ENCODE results near the gene DHRS3. TPM values are rescaled to one million over a fixed set of nuclear protein-coding genes. Genes with fewer than 3 reads are reported as not detected.

Gene DHRS3
- total and polyA plus RNA-seq, 2 donors, result 20.5 to 56.8 TPM

GRCh38 chr1:12537906-12538461 is 80.0 kb downstream of the DHRS3 start:
- Histone ChIP-seq H3K27ac (ENCODE audit: low read depth in 1 of 2, low read length in 1 of 2) (no peak overlapping the region), H3K4me3 (ENCODE audit: low read length in 2 of 2) (no peak overlapping the region), H3K27me3 (ENCODE audit: control insufficient read depth in 2 of 2, insufficient read depth in 1 of 2, low read length in 1 of 2) (peaks cover 0 to 22% of the 10 kb centered on the region in 2 donors), H3K4me1 (ENCODE audit: control insufficient read depth in 2 of 2, insufficient read depth in 2 of 2, low read length in 2 of 2) (no peaks in the 10 kb centered on the region), H3K9me3 (ENCODE audit: control insufficient read depth in 2 of 2, insufficient read depth in 1 of 2, low read length in 1 of 2) (peaks cover 0 to 6% of the 10 kb centered on the region in 2 donors), H3K36me3 (ENCODE audit: control insufficient read depth in 2 of 2, insufficient read depth in 2 of 2, low read length in 1 of 2) (no peaks in the 10 kb centered on the region)
- WGBS, result 97% methylated on average over 3 of the region's 3 CpGs
- DNase-seq (ENCODE audit: low read depth in 6 of 9, low spot score in 9 of 9), result no peak

- peaks cover 0 to 22% of the 10 kb centered on the region in 2 donors for H3K27me3 ChIP-seq (ENCODE audit: control insufficient read depth in 2 of 2, insufficient read depth in 1 of 2, low read length in 1 of 2)
Observed at GRCh38 chr1:12537294-12537693, 80.7 kb downstream of the DHRS3 start.

GRCh38 chr1:12536023-12536639 is 81.9 kb downstream of the DHRS3 start:
- Histone ChIP-seq H3K9me3 (ENCODE audit: control insufficient read depth in 2 of 2, insufficient read depth in 1 of 2, low read length in 1 of 2) (peaks cover 0 to 6% of the 10 kb centered on the region in 2 donors), H3K27ac (ENCODE audit: low read depth in 1 of 2, low read length in 1 of 2) (no peak overlapping the region), H3K4me1 (ENCODE audit: control insufficient read depth in 2 of 2, insufficient read depth in 2 of 2, low read length in 2 of 2) (no peaks in the 10 kb centered on the region), H3K27me3 (ENCODE audit: control insufficient read depth in 2 of 2, insufficient read depth in 1 of 2, low read length in 1 of 2) (peaks cover 0 to 17% of the 10 kb centered on the region in 2 donors), H3K4me3 (ENCODE audit: low read length in 2 of 2) (no peak overlapping the region), H3K36me3 (ENCODE audit: control insufficient read depth in 2 of 2, insufficient read depth in 2 of 2, low read length in 1 of 2) (no peaks in the 10 kb centered on the region)
- 87% methylated on average over 1 of the region's 1 CpG for WGBS
- no peak for DNase-seq (ENCODE audit: low read depth in 6 of 9, low spot score in 9 of 9)

More at GRCh38 chr1:12537294-12537693, 80.7 kb downstream of the DHRS3 start:
- DNase-seq (ENCODE audit: low read depth in 6 of 9, low spot score in 9 of 9), result no peak
- H3K4me1 ChIP-seq (ENCODE audit: control insufficient read depth in 2 of 2, insufficient read depth in 2 of 2, low read length in 2 of 2), result no peaks in the 10 kb centered on the region
- H3K4me3 ChIP-seq (ENCODE audit: low read length in 2 of 2), result no peak overlapping the region
- H3K36me3 ChIP-seq (ENCODE audit: control insufficient read depth in 2 of 2, insufficient read depth in 2 of 2, low read length in 1 of 2), result no peaks in the 10 kb centered on the region
- WGBS, result 99% methylated on average over 4 of the region's 4 CpGs
- no peak overlapping the region for H3K27ac ChIP-seq (ENCODE audit: low read depth in 1 of 2, low read length in 1 of 2)
- H3K9me3 ChIP-seq (ENCODE audit: control insufficient read depth in 2 of 2, insufficient read depth in 1 of 2, low read length in 1 of 2), result peaks cover 0 to 6% of the 10 kb centered on the region in 2 donors

DNA sequence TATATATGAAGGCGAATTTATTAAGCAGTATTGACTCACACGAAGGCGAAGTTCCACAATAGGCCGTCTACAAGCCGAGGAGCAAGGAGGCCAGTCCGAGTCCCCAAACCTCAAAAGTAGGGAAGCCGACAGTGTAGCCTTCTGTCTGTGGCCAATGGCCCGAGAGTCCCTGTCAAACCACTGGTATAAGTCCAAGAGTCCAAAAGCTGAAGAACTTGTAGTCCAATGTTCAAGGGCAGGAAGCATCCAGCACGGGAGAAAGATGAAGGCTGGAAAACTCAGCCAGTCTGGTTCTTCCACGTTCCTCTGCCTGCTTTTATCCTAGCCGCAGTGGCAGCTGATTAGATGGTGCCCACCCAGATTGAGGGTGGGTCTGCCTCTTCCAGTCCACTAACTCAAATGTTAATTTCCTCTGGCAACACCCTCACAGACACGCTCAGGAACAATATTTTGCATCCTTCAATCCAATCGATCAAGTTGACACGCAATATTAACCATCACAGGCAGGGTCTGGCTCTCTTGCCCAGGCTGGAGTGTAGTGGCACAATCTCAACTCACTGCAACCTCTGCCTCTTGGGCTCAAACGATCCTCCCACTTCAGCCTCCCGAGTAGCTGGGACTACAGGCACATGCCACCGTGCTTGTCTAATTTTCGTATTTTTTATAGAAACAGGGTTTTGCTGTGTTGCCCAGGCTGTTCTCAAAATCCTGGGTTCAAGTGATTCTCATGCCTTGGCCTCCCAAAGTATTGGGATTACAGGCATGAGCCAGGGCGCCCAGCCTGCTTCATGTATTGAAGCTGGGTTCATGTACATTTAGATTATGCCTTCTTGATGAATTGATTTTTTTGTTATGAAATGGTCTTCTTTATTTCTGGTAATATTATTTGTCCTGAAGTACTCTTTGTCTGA is 85.3 kb downstream of the DHRS3 start:
- H3K36me3 ChIP-seq (ENCODE audit: control insufficient read depth in 2 of 2, insufficient read depth in 2 of 2, low read length in 1 of 2), result no peaks in the 10 kb centered on the region
- H3K4me3 ChIP-seq (ENCODE audit: low read length in 2 of 2), result no peak overlapping the region
- peaks cover 0 to 3% of the 10 kb centered on the region in 2 donors for H3K9me3 ChIP-seq (ENCODE audit: control insufficient read depth in 2 of 2, insufficient read depth in 1 of 2, low read length in 1 of 2)
- no peaks in the 10 kb centered on the region for H3K4me1 ChIP-seq (ENCODE audit: control insufficient read depth in 2 of 2, insufficient read depth in 2 of 2, low read length in 2 of 2)
- DNase-seq (ENCODE audit: low read depth in 6 of 9, low spot score in 9 of 9), result no peak
- peak overlapping the region in 1 of 2 donors; percentile 27 for H3K27ac ChIP-seq (ENCODE audit: low read depth in 1 of 2, low read length in 1 of 2)
- 98% methylated on average over 19 of the region's 19 CpGs for WGBS
- no peaks in the 10 kb centered on the region for H3K27me3 ChIP-seq (ENCODE audit: control insufficient read depth in 2 of 2, insufficient read depth in 1 of 2, low read length in 1 of 2)

DNA sequence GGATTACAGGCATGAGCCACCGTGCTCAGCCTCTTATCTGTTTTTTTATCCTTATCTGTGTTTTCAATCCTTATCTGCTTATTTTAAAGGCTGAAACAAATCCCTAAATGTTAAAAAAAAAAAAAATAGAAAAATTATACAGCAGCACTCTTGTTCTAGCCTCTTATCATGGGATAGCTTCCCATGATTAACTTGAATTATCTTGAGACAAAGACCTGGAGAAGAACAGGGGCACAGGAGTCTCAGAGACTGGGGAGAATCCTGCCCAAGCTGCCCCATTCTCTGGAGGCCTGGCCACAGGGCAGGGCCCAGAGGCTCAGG is 86.9 kb downstream of the DHRS3 start:
- Histone ChIP-seq H3K4me1 (ENCODE audit: control insufficient read depth in 2 of 2, insufficient read depth in 2 of 2, low read length in 2 of 2) (no peaks in the 10 kb centered on the region), H3K4me3 (ENCODE audit: low read length in 2 of 2) (no peak overlapping the region), H3K27ac (ENCODE audit: low read depth in 1 of 2, low read length in 1 of 2) (no peak overlapping the region), H3K9me3 (ENCODE audit: control insufficient read depth in 2 of 2, insufficient read depth in 1 of 2, low read length in 1 of 2) (peaks cover 0 to 3% of the 10 kb centered on the region in 2 donors), H3K27me3 (ENCODE audit: control insufficient read depth in 2 of 2, insufficient read depth in 1 of 2, low read length in 1 of 2) (no peaks in the 10 kb centered on the region), H3K36me3 (ENCODE audit: control insufficient read depth in 2 of 2, insufficient read depth in 2 of 2, low read length in 1 of 2) (no peaks in the 10 kb centered on the region)
- no peak for DNase-seq (ENCODE audit: low read depth in 6 of 9, low spot score in 9 of 9)
- 91% methylated on average over 1 of the region's 1 CpG for WGBS

GRCh38 chr1:12530462-12531178 is 87.4 kb downstream of the DHRS3 start:
- WGBS, result 87% methylated on average over 11 of the region's 11 CpGs
- H3K27me3 ChIP-seq (ENCODE audit: control insufficient read depth in 2 of 2, insufficient read depth in 1 of 2, low read length in 1 of 2), result no peaks in the 10 kb centered on the region
- H3K4me3 ChIP-seq (ENCODE audit: low read length in 2 of 2), result no peak overlapping the region
- H3K9me3 ChIP-seq (ENCODE audit: control insufficient read depth in 2 of 2, insufficient read depth in 1 of 2, low read length in 1 of 2), result peaks cover 0 to 3% of the 10 kb centered on the region in 2 donors
- no peaks in the 10 kb centered on the region for H3K4me1 ChIP-seq (ENCODE audit: control insufficient read depth in 2 of 2, insufficient read depth in 2 of 2, low read length in 2 of 2)
- no peaks in the 10 kb centered on the region for H3K36me3 ChIP-seq (ENCODE audit: control insufficient read depth in 2 of 2, insufficient read depth in 2 of 2, low read length in 1 of 2)
- H3K27ac ChIP-seq (ENCODE audit: low read depth in 1 of 2, low read length in 1 of 2), result no peak overlapping the region
- no peak for DNase-seq (ENCODE audit: low read depth in 6 of 9, low spot score in 9 of 9)

GRCh38 chr1:12529640-12530174 is 88.3 kb downstream of the DHRS3 start:
- DNase-seq (ENCODE audit: low read depth in 6 of 9, low spot score in 9 of 9), result no peak

DNA sequence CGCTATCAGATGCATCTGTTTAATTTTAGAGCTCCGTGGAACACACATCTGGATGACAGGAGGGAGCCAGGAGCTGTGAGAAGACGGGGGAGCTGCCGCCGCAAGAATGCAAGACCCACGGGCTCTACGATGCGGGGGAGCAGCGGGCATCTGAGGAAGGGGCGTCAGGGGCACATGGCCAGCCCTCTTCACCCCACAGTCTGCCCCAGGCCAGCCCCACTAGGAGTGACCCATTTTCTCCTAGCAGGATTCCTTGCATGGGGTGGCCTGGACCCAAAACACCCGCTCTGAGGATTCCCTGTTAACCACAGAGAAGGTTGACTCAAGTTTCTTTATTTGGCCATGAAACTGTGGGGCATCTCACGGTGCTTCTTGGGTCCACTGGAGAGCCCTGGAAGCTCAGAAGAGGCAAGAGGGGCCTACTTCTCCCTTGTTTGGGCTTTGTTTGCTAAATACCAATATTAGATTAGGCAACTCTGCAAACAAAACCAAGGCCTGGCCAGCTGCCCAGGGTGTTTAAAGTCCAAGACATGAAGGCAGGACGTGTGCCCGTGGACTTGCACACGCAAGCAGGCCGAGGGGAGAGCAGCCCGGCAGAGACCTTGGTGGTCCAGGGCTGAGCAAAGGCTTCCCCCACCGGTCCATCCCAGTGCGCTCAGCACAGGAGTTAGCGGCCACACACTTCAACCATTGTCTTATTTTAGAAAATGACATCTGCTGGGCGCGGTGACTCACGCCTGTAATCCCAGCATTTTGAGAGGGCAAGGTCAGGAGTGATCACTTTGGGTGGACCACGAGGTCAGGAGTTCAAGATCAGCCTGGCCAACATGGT is 89.8 kb downstream of the DHRS3 start:
- no peaks in the 10 kb centered on the region for H3K4me1 ChIP-seq (ENCODE audit: control insufficient read depth in 2 of 2, insufficient read depth in 2 of 2, low read length in 2 of 2)
- no peak overlapping the region for H3K27ac ChIP-seq (ENCODE audit: low read depth in 1 of 2, low read length in 1 of 2)
- DNase-seq (ENCODE audit: low read depth in 6 of 9, low spot score in 9 of 9), result no peak
- H3K4me3 ChIP-seq (ENCODE audit: low read length in 2 of 2), result no peak overlapping the region
- H3K27me3 ChIP-seq (ENCODE audit: control insufficient read depth in 2 of 2, insufficient read depth in 1 of 2, low read length in 1 of 2), result no peaks in the 10 kb centered on the region
- WGBS, result 97% methylated on average over 24 of the region's 24 CpGs
- no peaks in the 10 kb centered on the region for H3K36me3 ChIP-seq (ENCODE audit: control insufficient read depth in 2 of 2, insufficient read depth in 2 of 2, low read length in 1 of 2)
- H3K9me3 ChIP-seq (ENCODE audit: control insufficient read depth in 2 of 2, insufficient read depth in 1 of 2, low read length in 1 of 2), result no peaks in the 10 kb centered on the region

More at GRCh38 chr1:12529640-12530174, 88.3 kb downstream of the DHRS3 start:
- 97% methylated on average over 3 of the region's 3 CpGs for WGBS
- H3K27me3 ChIP-seq (ENCODE audit: control insufficient read depth in 2 of 2, insufficient read depth in 1 of 2, low read length in 1 of 2), result no peaks in the 10 kb centered on the region
- no peak overlapping the region for H3K27ac ChIP-seq (ENCODE audit: low read depth in 1 of 2, low read length in 1 of 2)
- H3K9me3 ChIP-seq (ENCODE audit: control insufficient read depth in 2 of 2, insufficient read depth in 1 of 2, low read length in 1 of 2), result no peaks in the 10 kb centered on the region
- H3K4me1 ChIP-seq (ENCODE audit: control insufficient read depth in 2 of 2, insufficient read depth in 2 of 2, low read length in 2 of 2), result no peaks in the 10 kb centered on the region
- no peaks in the 10 kb centered on the region for H3K36me3 ChIP-seq (ENCODE audit: control insufficient read depth in 2 of 2, insufficient read depth in 2 of 2, low read length in 1 of 2)
- H3K4me3 ChIP-seq (ENCODE audit: low read length in 2 of 2), result no peak overlapping the region
